Measurements from ENCODE around the gene CARD9.

Gene CARD9

GRCh38 chr9:136373300-136374182 lies at the start of gene CARD9:
CARD9 (minus strand) TSS chr9:136373669; CDS start chr9:136372078, 1,591 bp downstream.
- 0 out of 2 replicates have a peak, but pooled peaks have one; percentile 4 for TF ChIP-seq CTCF (IDR thresholded peaks at IDR 0.05; ENCODE audit: low read depth, low read length)
- Histone ChIP-seq H3K36me3 (peaks cover 33% of the 10 kb centered on the region), H3K27me3 (ENCODE audit: insufficient read depth, low read depth, severe bottlenecking) (no peaks in the 10 kb centered on the region), H3K9me3 (ENCODE audit: severe bottlenecking) (no peaks in the 10 kb centered on the region), H3K4me3 (ENCODE audit: low read depth, low read length) (peak within 1 kb of the TSS; percentile 43), H3K27ac (peak within 1 kb of the TSS; percentile 87)
- DNase-seq: peak; percentile 88

GRCh38 chr9:136422876-136423275 lies 49.4 kb upstream of the CARD9 start:
- no peak overlapping the region for H3K4me3 ChIP-seq (ENCODE audit: low read depth, low read length)
- H3K9me3 ChIP-seq (ENCODE audit: severe bottlenecking): no peaks in the 10 kb centered on the region
- DNase-seq: no peak
- TF ChIP-seq CTCF (IDR thresholded peaks at IDR 0.05; ENCODE audit: low read depth, low read length): no peak
- H3K27ac ChIP-seq: no peak overlapping the region
- peaks cover 76% of the 10 kb centered on the region for H3K36me3 ChIP-seq
- H3K27me3 ChIP-seq (ENCODE audit: insufficient read depth, low read depth, severe bottlenecking): no peaks in the 10 kb centered on the region

- Histone ChIP-seq H3K9me3 (ENCODE audit: severe bottlenecking) (no peaks in the 10 kb centered on the region), H3K27me3 (ENCODE audit: insufficient read depth, low read depth, severe bottlenecking) (no peaks in the 10 kb centered on the region), H3K4me3 (ENCODE audit: low read depth, low read length) (no peak overlapping the region), H3K27ac (no peak overlapping the region), H3K36me3 (peaks cover 72% of the 10 kb centered on the region)
- no peak for DNase-seq
- TF ChIP-seq CTCF (IDR thresholded peaks at IDR 0.05; ENCODE audit: low read depth, low read length): no peak
Measured at GRCh38 chr9:136421791-136422190, 48.3 kb upstream of the CARD9 start.

GRCh38 chr9:136419092-136419420 lies 45.6 kb upstream of the CARD9 start:
- Histone ChIP-seq H3K36me3 (peaks cover 84% of the 10 kb centered on the region), H3K4me3 (ENCODE audit: low read depth, low read length) (no peak overlapping the region), H3K27ac (no peak overlapping the region), H3K9me3 (ENCODE audit: severe bottlenecking) (no peaks in the 10 kb centered on the region), H3K27me3 (ENCODE audit: insufficient read depth, low read depth, severe bottlenecking) (no peaks in the 10 kb centered on the region)
- no peak for DNase-seq
- TF ChIP-seq CTCF (IDR thresholded peaks at IDR 0.05; ENCODE audit: low read depth, low read length): no peak

- DNase-seq: no peak
- H3K36me3 ChIP-seq: peaks cover 84% of the 10 kb centered on the region
- no peak for TF ChIP-seq CTCF (IDR thresholded peaks at IDR 0.05; ENCODE audit: low read depth, low read length)
- H3K9me3 ChIP-seq (ENCODE audit: severe bottlenecking): no peaks in the 10 kb centered on the region
- H3K27ac ChIP-seq: no peak overlapping the region
- no peak overlapping the region for H3K4me3 ChIP-seq (ENCODE audit: low read depth, low read length)
- no peaks in the 10 kb centered on the region for H3K27me3 ChIP-seq (ENCODE audit: insufficient read depth, low read depth, severe bottlenecking)
Measured at GRCh38 chr9:136418182-136419091, 45.0 kb upstream of the CARD9 start.
